GM21529 (cell line): ENCODE data around the gene TMEM151A.
"Not testable (repeated sequence)": the region's sequence is repeated elsewhere in the genome, so short reads cannot be mapped to it uniquely, and the experiment has no call there.

Experiments used
- ATAC-seq: cut with Tn5 transposase; IDR thresholded peaks from one replicate; pipeline ENCODE4 v1.9.1; 2021; ENCODE audit not compliant: unreplicated experiment

TMEM151A gene

DNA sequence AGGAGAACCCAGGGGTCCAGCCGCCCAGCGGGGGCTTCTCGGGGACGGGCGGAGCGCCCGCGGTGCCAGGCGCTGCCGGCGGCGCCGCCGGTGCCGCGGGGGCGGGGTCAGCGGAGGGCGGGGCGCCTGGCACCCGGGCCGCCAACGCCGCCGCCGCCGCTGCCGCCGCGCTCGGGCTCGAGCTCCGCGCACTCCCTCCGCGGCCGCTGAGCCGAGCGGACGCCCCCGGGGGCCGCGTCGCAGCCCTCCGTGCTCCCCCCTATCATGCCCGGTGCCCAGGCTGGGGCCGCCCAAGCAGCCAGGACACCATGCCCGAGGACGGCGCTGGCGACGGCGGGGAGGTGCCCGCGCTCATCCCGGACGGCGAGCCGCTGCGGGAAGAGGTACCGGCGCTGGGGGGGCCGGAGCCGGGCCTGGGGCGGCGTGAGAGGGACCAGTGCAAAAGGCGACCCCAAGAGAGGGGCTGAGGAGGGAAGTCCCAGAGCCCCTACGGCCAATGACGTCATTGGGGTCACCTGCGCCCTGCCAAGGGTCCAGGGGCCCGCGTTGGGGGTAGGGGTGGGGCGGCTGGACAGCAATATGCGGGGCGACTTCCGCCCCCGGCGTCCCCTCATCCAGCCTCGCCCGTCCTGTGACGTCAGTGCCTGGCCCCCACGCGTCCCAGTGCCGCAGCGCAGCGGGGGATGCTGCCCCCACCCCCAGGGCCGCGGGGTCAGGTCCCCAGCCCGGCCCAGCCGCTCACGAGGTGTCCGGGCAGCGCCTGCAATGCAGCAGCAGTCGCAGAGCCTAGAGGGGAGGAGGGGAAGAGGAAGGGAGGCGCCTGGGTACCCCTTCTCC, at the start of gene TMEM151A:
TMEM151A (plus strand) TSS at position 189 of the 837 bp plus-strand sequence; CDS start at position 309, 120 bp downstream.
- no peak for ATAC-seq

DNA sequence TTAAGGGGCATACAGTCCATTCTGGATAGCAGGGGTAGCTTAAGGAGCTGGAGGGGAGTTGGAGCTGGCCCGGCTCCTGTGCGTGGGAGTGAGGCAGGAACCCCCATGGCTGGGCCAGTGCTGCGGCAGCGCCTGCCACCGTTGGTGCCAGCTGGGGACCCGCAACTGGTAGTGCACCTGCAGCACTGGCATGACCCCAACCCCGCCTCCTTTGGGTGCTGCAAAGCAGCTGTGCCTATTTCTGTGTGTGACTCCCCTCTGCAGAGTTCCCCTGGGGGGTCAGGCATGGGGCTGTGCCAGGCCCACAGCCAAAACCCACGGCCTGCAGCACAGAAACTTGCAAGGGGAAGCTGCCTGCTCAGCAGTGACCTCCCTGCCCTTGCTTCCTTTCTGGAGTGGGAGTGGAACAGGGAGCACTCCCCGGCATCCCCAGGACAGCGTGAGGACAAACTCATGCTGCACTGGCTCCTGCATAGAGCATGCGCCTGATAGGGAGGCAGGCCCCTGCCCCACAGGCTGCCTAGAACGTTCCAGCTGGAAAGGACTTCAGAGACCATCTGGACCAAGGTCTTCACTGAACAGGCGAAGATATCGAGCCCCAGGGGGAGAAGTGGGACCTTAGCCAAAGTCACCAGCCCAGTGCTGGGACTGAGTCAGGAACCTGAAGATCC, 49.5 kb upstream of the TMEM151A start:
- ATAC-seq, result no peak

DNA sequence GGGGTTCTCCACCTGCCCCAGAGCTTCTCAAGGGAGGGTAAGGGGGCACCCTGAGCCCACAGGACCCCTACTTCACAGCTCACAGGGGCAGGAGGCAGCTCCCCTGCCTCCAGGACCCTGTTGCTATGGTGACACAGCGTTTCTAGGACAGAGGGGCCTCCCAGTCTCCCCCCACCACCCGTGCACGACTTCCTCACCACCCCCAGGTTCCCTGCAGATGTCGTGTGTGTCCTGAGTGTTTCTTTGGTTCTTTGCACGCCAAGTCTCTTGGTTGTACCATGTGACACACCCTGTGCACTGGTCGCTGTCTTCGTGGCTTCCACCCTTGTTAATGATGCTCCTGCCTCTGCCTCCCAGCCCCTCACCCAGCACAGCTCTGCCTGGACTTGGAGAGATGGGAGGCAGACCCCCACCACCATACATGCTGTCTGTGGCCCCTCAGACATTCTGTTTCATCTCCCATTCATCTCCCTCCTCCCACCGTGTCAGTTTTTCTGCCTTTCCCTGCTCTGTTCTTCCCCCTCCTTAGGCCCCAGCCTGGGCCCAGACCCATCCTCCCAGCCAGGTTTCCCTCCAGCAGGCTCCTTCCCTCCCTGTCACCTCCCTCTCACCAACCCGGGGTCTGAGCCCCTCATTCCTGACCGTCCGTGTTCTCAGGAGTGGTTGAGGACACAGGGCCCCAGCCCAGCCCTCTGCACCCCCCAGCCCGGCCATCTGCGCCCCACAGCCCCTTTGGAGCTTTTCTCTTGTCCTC, 47.7 kb upstream of the TMEM151A start:
- ATAC-seq, result no peak

DNA sequence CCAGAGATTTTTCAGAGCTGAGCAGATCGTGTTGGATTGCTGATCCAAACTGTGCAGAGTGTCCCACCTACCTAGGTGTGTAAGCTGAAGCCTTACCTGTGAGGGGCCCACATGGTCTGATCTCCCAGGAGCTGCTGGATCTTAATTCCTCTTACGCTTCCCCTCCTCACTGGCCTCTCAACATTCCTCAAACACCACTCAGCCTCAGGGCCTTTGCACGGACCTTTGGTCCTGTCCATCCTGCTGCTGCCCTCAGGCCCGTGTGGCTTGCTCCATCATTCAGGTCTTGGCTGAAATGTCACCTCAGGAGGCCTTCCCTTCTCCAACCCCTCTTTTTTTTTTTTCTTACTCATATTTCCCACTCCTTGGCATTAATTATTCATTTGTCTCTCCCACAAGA, 44.4 kb upstream of the TMEM151A start:
- no peak for ATAC-seq

DNA sequence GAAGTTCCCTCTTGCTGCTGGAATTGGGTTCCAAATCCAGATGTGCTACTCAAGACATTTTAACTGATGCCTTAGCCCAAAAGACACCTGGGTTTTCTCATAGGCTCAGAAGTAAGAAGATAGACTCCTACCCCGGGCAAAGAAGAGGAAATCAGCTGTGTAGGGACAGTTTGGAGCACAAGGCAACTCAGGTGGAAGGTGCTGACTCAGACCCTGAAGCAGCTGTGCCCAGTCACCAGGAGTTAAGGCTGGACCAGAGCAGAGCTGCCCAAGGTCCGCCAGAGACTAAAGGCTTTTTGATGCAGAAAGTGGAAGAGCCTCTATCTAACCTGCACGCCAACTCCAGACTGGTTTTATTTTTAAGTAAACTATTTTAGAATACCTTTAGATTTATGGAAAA, 43.9 kb upstream of the TMEM151A start:
- no peak for ATAC-seq

DNA sequence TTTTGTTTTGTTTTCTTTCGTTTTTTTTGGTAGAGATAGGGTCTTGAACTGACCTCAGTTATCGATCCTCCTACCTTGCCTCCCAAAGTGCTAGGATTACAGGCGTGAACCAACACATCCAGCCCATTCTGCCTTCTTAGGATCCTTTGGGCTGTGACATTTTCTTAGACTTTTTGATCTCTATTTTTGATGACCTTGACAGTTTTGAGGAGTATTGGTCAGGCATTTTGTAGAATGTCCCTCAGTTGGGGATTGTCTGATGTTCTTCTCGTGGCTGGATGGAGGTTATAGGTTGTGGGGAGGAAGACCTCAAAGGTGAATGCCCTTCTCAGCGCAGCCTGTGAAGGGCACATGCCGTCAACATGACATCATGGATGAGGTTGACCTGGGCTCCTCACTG, 42.8 kb upstream of the TMEM151A start:
- no peak for ATAC-seq

DNA sequence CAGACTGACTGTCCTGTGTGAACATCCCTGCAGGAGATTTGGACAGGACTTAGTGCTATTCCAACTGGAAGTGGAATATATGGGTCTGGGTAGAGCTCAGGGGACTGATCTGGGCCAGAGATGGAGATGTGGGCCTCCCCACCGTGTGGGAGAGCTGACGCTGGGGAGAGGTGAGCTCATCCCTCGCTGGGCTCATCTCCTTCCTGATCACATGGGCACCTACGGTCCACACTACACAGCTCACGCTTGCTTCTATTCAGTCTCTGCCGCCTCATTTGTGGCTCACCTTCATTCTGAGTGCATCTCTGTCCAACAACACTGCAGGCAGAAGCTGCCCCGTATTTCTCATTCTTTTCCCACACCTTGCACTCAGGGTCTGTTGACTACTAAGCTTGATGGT, 39.9 kb upstream of the TMEM151A start:
- no peak for ATAC-seq

DNA sequence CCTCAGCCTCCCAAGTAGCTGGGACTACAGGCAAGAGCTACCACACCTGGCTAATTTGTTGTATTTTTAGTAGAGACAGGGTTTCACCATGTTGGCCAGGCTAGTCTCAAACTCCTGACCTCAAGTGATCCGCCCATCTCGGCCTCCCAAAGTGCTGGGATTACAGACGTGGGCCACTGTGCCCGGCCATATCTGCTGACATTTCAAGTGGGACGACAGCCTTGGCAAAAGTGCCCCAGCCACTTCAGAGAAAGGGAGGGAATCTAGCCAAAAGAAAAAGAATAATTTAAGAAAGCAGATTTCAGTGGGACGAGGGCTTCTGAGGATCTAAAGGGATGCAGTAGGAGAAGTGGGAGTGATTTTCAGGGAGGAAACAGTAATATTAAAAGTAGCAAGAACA, 38.6 kb upstream of the TMEM151A start:
- ATAC-seq, result not testable (repeated sequence)

DNA sequence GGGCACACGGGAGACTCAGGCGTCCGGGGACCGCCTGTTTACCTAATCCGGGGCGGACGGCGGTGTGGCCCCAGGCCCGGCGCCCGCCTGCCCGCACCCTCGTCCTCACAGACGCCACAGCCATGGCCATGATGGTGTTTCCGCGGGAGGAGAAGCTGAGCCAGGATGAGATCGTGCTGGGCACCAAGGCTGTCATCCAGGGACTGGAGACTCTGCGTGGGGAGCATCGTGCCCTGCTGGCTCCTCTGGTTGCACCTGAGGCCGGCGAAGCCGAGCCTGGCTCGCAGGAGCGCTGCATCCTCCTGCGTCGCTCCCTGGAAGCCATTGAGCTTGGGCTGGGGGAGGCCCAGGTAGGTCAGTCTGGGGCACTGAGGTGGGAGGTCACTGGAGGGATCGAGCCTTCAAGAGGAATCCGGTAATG, 33.2 kb upstream of the TMEM151A start:
- ATAC-seq, result no peak

DNA sequence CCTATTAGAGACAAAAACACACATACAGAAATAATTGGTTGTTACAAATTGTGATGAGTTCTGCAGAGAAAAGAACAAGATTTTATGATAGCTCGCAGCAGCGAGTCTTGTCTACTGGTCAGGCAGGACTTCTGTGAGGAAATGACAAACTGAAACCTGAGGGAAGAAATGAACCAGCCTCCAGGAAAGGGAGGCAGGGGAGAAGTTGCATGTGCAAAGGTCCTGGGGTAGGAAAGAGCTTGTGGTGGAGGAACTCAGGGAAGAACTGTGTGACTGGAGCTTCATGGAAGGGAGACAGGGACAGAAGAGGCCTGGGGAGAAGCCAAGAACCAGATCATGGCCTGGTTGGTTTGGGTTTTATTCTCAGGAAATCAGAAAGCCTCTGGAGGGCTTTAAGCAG, 32.5 kb upstream of the TMEM151A start:
- no peak for ATAC-seq

DNA sequence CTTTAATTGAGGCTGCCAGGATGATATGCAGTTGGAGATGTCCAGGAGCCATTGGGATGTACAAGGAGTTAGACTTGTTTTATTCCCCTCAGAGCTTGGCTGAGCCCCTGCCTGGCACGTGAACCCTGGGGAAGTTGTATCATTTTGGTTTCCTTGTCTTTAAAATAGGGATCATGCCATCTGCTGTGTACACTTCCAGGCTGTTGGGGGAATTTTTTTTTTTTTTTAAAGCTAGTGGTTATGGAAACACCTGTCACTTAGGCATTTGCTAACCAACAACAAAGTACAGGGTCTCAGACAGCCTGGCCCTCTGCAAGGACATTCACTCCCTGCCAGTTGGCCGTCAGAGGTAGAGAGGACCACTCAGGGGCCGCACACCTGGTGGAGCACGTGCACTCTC, 31.7 kb upstream of the TMEM151A start:
- ATAC-seq, result no peak

DNA sequence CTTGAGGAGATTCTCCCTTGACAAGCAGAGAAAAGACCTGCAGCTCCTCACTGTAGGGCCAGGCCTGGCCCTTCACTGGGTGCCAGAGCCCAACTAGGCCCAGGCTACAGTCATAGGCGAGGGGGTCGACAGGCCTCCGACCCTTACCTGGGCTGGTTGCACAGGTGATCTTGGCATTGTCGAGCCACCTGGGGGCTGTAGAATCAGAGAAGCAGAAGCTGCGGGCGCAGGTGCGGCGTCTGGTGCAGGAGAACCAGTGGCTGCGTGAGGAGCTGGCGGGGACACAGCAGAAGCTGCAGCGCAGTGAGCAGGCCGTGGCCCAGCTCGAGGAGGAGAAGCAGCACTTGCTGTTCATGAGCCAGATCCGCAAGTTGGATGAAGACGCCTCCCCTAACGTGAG, 30.1 kb upstream of the TMEM151A start:
- ATAC-seq, result no peak

DNA sequence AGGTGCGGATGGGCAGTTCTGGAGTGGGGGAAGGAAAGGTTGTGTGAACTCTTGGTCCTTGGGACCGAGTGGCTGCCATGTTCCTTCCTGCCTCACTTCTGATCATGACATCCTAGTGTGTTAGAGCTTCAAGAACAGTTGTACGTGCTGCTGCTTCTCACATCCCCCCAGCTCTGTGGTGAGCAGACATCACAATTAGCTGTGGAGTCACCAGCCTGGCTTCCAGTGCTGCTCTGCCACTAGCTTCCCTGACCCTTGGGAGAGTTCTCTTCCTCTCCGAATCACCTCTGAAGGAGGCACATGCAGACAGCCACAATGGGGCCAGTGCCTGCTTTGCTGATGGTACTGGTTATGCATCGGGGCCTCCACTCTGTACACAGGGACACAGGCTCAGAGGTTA, 29.5 kb upstream of the TMEM151A start:
- no peak for ATAC-seq

DNA sequence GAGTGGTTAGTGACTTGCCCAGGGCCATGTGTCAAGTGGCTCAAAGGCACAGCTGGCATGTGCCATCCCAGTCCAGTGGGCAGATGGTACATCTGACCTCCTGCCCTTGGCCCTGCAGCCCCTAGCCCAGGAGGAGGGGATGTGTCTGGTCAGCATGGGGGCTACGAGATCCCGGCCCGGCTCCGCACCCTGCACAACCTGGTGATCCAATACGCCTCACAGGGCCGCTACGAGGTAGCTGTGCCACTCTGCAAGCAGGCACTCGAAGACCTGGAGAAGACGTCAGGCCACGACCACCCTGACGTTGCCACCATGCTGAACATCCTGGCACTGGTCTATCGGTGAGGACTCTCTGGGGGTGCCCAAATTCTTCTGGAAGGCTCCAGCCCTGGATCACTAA, 29.0 kb upstream of the TMEM151A start:
- ATAC-seq, result no peak

DNA sequence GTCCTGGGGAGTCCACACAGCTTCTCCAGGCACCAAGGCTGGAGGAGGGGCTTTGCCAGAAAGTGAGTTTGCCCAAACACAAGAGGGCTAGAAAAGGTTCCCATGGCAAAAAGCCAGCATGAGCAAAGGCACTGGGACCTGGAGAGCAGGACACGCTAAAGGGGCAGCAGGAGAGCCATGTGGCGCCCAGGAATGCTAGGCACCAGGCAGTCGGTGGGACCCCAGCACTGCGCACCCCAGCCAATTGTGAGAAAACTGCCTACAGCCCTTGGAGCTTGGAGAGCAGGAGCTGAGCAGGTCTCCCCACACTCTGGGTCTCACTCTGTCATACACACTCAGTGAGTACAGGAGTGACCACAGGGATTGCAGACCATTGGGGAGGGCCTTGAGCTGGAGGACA, 28.5 kb upstream of the TMEM151A start:
- ATAC-seq, result no peak

DNA sequence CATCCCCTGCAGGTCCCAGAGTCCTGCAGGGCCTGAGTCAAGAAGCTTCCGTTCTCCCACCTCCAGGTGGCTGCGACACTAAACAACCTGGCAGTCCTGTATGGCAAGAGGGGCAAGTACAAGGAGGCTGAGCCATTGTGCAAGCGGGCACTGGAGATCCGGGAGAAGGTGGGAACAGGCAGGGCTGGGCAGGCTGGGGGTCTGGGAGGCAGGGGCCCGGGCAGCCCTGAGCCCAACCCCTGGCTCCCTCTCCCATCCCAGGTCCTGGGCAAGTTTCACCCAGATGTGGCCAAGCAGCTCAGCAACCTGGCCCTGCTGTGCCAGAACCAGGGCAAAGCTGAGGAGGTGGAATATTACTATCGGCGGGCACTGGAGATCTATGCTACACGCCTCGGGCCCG, 27.9 kb upstream of the TMEM151A start:
- ATAC-seq, result no peak

DNA sequence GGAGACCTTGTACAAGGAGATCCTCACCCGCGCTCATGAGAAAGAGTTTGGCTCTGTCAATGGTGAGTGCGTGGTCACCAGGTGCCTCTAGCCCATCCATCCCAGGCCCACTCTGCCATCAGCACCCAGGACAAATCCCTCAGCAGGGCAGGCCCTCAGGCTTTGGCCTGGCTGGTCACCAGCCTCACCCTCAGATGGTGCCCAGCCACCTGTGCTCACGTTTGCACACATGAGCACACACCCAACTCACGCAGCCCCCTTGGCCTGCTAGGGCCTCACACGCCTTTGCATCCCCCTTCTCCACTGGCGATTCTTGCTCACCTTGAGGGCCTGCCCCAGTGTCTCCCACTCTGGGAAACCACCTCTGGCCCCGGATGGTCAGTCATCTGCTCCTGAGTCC, 27.3 kb upstream of the TMEM151A start:
- no peak for ATAC-seq

DNA sequence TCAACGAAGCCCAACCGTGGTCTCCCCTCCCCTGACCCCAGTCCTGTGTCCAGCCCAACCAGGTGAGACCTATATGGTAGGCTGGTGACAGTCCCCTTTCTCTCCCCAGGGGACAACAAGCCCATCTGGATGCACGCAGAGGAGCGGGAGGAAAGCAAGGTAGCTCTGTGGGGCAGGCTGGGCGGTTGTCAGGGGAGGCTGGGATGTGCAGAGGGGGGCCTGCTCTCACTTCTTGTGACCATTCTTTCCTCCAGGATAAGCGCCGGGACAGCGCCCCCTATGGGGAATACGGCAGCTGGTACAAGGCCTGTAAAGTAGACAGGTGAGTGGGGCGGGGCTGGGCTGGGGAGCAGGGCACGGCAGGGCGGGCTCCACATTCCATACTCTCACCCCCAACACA, 26.8 kb upstream of the TMEM151A start:
- no peak for ATAC-seq

DNA sequence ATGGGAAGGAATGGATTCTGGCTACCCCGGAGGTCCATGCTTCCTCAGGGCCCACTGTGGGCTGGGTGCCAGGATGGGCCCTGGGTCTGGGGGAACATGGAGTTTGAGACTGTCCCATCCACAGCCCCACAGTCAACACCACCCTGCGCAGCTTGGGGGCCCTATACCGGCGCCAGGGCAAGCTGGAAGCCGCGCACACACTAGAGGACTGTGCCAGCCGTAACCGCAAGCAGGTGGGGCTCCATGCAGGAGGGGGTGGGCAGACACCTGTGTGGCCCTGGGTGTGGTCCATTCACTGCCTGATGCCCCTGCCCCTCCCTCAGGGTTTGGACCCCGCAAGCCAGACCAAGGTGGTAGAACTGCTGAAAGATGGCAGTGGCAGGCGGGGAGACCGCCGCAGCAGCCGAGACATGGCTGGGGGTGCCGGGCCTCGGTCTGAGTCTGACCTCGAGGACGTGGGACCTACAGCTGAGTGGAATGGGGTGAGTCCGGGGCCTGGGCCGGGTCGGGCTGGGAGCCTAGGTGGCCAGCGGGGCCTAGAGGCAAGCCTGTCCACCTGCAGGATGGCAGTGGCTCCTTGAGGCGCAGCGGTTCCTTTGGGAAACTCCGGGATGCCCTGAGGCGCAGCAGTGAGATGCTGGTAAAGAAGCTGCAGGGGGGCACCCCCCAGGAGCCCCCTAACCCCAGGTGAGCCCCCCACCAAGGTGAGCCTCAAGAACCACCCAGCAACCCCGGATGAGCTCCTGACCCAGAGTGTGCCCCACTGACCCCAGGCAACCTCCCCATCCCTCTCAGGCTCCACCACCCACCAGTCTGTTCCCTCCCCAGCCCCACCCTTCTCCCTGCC, 25.9 kb upstream of the TMEM151A start:
- ATAC-seq, result no peak

DNA sequence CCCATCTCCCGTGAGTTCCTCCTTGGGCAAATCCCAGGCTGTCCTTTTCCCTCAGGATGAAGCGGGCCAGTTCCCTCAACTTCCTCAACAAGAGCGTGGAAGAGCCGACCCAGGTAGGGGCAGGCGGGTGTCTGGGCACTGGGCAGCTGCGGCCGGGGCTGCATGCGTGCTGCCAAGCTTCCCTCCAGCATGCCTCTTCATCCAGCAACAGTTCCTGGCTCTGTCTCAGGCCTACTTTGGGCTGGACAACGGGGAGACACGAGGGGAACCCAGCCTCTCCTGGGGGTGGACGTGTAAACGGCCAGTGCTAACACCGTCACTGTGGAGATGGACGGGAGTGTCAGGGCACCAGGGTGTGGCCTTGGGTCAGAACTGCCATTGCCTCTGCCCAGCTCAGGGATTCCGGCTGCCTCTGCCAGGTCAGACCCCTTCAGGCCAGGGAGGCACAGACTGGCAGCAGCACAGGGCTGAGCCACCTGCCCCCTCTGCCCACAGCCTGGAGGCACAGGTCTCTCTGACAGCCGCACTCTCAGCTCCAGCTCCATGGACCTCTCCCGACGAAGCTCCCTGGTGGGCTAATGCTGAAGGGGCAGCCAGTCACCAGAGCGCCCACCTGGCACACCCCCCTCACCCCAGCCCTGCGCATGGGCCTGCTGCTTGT, 25.2 kb upstream of the TMEM151A start:
- ATAC-seq, result no peak

DNA sequence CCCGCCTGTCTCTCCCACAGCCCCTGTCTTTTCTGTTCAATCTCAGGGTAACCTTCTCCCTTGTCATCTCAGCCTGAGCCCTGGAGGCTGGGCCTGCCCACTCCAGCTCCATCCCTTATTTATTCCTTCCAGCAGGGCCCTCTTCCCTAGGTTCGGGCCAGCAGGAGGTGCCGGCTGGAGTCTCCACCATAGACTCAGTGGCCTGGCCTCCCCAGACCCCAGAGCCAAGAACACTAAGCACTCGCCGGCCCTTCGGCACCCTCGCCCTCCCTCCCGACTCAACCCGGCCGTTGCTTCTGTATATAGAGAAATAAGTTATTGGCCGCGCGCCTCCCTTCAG, 24.7 kb upstream of the TMEM151A start:
- ATAC-seq, result no peak
